Kidney (tissue), 14 donors: ENCODE results near the gene COL21A1. TPM values are rescaled to one million over a fixed set of nuclear protein-coding genes. Genes with fewer than 3 reads are reported as not detected.
A peak's percentile ranks its signal among the peaks of the same experiment; 100 is the strongest.

Experiments
- DNase-seq, 5 donors: peaks; one replicate each; pipeline ENCODE4 v3.0.0-alpha.2; 2013 to 2020
- FAIRE-seq: peaks from 2 replicates; lab custom pipeline; 2012; peaks lifted over from hg19 to GRCh38; lab: Jason Lieb, UNC
- H3K27ac ChIP-seq, 2 donors: one replicate each; pipeline ENCODE4 v1.7.0; 2013; ENCODE audit warnings: low read depth in 2 of 2, low read length in 2 of 2, inconsistent platforms in 1 of 2
- H3K27me3 ChIP-seq: one replicate; pipeline ENCODE4 v1.7.1; 2013; ENCODE audit warnings: low read length, inconsistent platforms; ENCODE audit not compliant: control insufficient read depth, insufficient read depth
- H3K36me3 ChIP-seq, 3 donors: one replicate each; pipeline versions ENCODE4 v1.7.0 to v1.7.1; 2013; ENCODE audit warnings: low read length in 3 of 3, control low read depth in 1 of 3, inconsistent platforms in 1 of 3; ENCODE audit not compliant: insufficient read depth in 3 of 3, control insufficient read depth in 2 of 3
- H3K4me1 ChIP-seq, 3 donors: one replicate each; pipeline versions ENCODE4 v1.7.0 to v1.7.1; 2013; ENCODE audit warnings: low read length in 3 of 3, inconsistent platforms in 1 of 3, low read depth in 1 of 3; ENCODE audit not compliant: control insufficient read depth in 2 of 3, insufficient read depth in 2 of 3
- H3K4me3 ChIP-seq, 3 donors: one replicate each; pipeline versions ENCODE4 v1.7.0 to v1.8.1; 2013; ENCODE audit warnings: low read length in 3 of 3, control low read depth in 1 of 3, inconsistent platforms in 1 of 3
- H3K9ac ChIP-seq, 3 donors: one replicate each; pipeline versions ENCODE4 v1.7.0 to v1.7.1; 2013; ENCODE audit warnings: low read length in 3 of 3, control low read depth in 1 of 3, inconsistent platforms in 1 of 3
- H3K9me3 ChIP-seq, 3 donors: one replicate each; pipeline versions ENCODE4 v1.7.0 to v1.7.1; 2013; ENCODE audit warnings: low read length in 3 of 3, control low read depth in 1 of 3, inconsistent platforms in 1 of 3; ENCODE audit not compliant: control insufficient read depth in 2 of 3, insufficient read depth in 1 of 3
- intact Hi-C: fragments of 100-400 bp; cut with DNase I; formaldehyde crosslinking; loops from one replicate; pipeline ENCODE4 v1.11.1; 2022
- polyA plus RNA-seq: library from polyadenylated mRNA; stranded (reverse); fragments of 350-450 nt; fragmentation: Illumina TruSeq; extraction: RNeasy Lipid Tissue Mini Kit (QIAGEN cat#74804); gene quantifications from one replicate; pipeline ENCODE4 v1.2.3, GENCODE V29; 2014; ENCODE audit warnings: low read depth, low replicate concordance; ENCODE audit not compliant: insufficient read depth
- total RNA-seq: library from RNA; stranded (reverse); fragmentation: NEBNext Ultra II Directional; extraction: Animal tissue kit (Norgen Biotek cat#: 25700); gene quantifications from one replicate; pipeline ENCODE4 v1.2.1, GENCODE V29; 2021
- TF ChIP-seq, protein P1 (sequence below): IDR thresholded peaks from 3 replicates; pipeline ENCODE4 v1.5.1; 2012; ENCODE audit warnings: mild to moderate bottlenecking, moderate library complexity, borderline replicate concordance; ENCODE audit not compliant: insufficient read depth; ENCODE audit errors: extremely low read depth
- donor health status: control.
- donor health status: control.
- donor health status: control.
- donor health status: control.
- donor health status: control.
- donor health status: DM: yes; HTN: yes; CAD: no.
- donor health status: Normal renal cell carcinoma (clear cell type).

Gene COL21A1
- total and polyA plus RNA-seq, 2 donors from 2014 or later, result 1.6 to 3.1 TPM

GRCh38 chr6:56255349-56255748 is 8.0 kb upstream of the COL21A1 start:
- no peak overlapping the region for H3K4me3 ChIP-seq
- H3K4me1 ChIP-seq, result no peaks in the 10 kb centered on the region
- intact Hi-C loops, result no loop called here
- H3K36me3 ChIP-seq, result no peaks in the 10 kb centered on the region
- no peak overlapping the region for H3K9ac ChIP-seq
- DNase-seq (no peak), FAIRE-seq (no peak)
- H3K27ac ChIP-seq, result no peak overlapping the region
- no peaks in the 10 kb centered on the region for H3K27me3 ChIP-seq
- no peaks in the 10 kb centered on the region for H3K9me3 ChIP-seq
- TF ChIP-seq, protein P1, sequence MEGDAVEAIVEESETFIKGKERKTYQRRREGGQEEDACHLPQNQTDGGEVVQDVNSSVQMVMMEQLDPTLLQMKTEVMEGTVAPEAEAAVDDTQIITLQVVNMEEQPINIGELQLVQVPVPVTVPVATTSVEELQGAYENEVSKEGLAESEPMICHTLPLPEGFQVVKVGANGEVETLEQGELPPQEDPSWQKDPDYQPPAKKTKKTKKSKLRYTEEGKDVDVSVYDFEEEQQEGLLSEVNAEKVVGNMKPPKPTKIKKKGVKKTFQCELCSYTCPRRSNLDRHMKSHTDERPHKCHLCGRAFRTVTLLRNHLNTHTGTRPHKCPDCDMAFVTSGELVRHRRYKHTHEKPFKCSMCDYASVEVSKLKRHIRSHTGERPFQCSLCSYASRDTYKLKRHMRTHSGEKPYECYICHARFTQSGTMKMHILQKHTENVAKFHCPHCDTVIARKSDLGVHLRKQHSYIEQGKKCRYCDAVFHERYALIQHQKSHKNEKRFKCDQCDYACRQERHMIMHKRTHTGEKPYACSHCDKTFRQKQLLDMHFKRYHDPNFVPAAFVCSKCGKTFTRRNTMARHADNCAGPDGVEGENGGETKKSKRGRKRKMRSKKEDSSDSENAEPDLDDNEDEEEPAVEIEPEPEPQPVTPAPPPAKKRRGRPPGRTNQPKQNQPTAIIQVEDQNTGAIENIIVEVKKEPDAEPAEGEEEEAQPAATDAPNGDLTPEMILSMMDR, result no peak

DNA sequence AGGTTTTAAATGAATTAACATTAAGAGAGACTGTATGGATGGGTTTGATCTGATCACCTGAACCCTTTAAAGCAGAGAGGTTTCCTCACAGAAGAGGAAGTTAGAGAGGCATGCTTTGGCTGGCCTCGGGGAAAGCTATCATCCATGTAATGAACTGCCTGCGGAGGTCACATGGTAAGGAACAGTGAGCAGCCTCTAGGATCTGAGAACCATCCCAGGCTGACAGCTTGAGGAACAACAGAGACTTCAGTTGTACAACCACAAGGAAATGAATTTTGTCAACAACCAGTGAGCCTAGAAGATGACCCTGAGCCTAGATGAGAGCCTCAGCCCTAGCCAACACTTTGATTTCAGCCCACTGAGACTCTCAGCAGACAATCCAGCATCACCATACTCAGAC is 2.9 kb upstream of the COL21A1 start:
- Histone ChIP-seq H3K36me3 (no peaks in the 10 kb centered on the region), H3K4me3 (no peak overlapping the region), H3K4me1 (peaks cover 0 to 3% (median 0%) of the 10 kb centered on the region in 3 donors), H3K9ac (no peak overlapping the region), H3K9me3 (no peaks in the 10 kb centered on the region), H3K27me3 (no peaks in the 10 kb centered on the region), H3K27ac (no peak overlapping the region)
- TF ChIP-seq, protein P1, result no peak
- FAIRE-seq (no peak), DNase-seq (no peak)
- intact Hi-C loops, result no loop called here

DNA sequence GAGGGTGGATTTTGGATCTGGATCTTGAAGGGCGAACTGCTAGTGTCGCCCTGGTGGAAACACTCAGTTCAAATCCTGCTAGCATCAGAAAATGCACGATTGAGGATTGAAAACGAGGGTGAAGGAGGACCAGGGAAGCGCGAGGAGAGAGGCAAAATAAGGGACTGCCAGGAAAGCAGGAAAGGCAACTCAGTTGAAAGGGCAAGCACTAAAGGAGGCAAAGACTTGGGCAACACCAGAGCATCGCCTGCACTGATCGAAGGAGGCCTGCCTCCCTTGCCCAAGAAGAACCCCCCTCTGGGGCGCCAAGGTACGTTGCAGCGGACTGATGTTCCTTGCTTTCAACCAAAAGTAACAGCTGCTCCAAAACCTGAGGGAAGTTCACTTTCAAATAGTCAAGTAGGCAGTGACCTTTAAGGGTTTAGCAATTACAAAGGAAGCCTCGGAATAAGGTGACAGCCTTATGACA is 308 bp upstream of the COL21A1 start:
- FAIRE-seq (no peak), DNase-seq (no peak)
- peaks cover 0 to 3% (median 0%) of the 10 kb centered on the region in 3 donors for H3K4me1 ChIP-seq
- TF ChIP-seq, protein P1, result no peak
- no peaks in the 10 kb centered on the region for H3K27me3 ChIP-seq
- no peaks in the 10 kb centered on the region for H3K9me3 ChIP-seq
- peak overlapping the region in 1 of 3 donors; percentile 29 for H3K9ac ChIP-seq
- intact Hi-C loops, result no loop called here
- H3K36me3 ChIP-seq, result no peaks in the 10 kb centered on the region
- H3K4me3 ChIP-seq, result peak overlapping the region; percentile 39 to 75 (median 45)
- H3K27ac ChIP-seq, result no peak overlapping the region

- H3K4me3 ChIP-seq, result peak overlapping the region in 2 of 3 donors; percentile 45 to 75
- no peaks in the 10 kb centered on the region for H3K27me3 ChIP-seq
- intact Hi-C loops, result no loop called here
- no peak overlapping the region for H3K27ac ChIP-seq
- peaks cover 0 to 3% (median 0%) of the 10 kb centered on the region in 3 donors for H3K4me1 ChIP-seq
- TF ChIP-seq, protein P1, result no peak
- H3K9ac ChIP-seq, result peak overlapping the region in 1 of 3 donors; percentile 50
- DNase-seq (peak in 1 of 5 donors; percentile 30), FAIRE-seq (no peak)
- no peaks in the 10 kb centered on the region for H3K9me3 ChIP-seq
- no peaks in the 10 kb centered on the region for H3K36me3 ChIP-seq
Measured at GRCh38 chr6:56246541-56246880, 869 bp downstream of the COL21A1 start.
